ENCODE measurements around the gene MCF2L.

Gene MCF2L

GRCh38 chr13:112963641-112964040, 5.4 kb upstream of the MCF2L start:
- no peak for DNase-seq (ENCODE audit: low read depth)
- no peak overlapping the region for H3K4me3 ChIP-seq (ENCODE audit: low read depth, low read length)
- no peak for TF ChIP-seq CTCF (conservative IDR thresholded peaks at IDR 0.05; ENCODE audit: low read depth, low read length)

GRCh38 chr13:112964971-112965492, 4.0 kb upstream of the MCF2L start:
- no peak for TF ChIP-seq CTCF (conservative IDR thresholded peaks at IDR 0.05; ENCODE audit: low read depth, low read length)
- H3K4me3 ChIP-seq (ENCODE audit: low read depth, low read length): no peak overlapping the region
- DNase-seq (ENCODE audit: low read depth): no peak

- H3K4me3 ChIP-seq (ENCODE audit: low read depth, low read length): no peak overlapping the region
- no peak for TF ChIP-seq CTCF (conservative IDR thresholded peaks at IDR 0.05; ENCODE audit: low read depth, low read length)
- no peak for DNase-seq (ENCODE audit: low read depth)
Measured at GRCh38 chr13:112965573-112966115, 3.4 kb upstream of the MCF2L start.

- H3K4me3 ChIP-seq (ENCODE audit: low read depth, low read length): no peak overlapping the region
- no peak for DNase-seq (ENCODE audit: low read depth)
- no peak for TF ChIP-seq CTCF (conservative IDR thresholded peaks at IDR 0.05; ENCODE audit: low read depth, low read length)
Measured at GRCh38 chr13:112966776-112967175, 2.2 kb upstream of the MCF2L start.

- TF ChIP-seq CTCF (conservative IDR thresholded peaks at IDR 0.05; ENCODE audit: low read depth, low read length): no peak
- no peak overlapping the region for H3K4me3 ChIP-seq (ENCODE audit: low read depth, low read length)
- DNase-seq (ENCODE audit: low read depth): no peak
Measured at GRCh38 chr13:112967686-112968379, 1.2 kb upstream of the MCF2L start.

- no peak overlapping the region for H3K4me3 ChIP-seq (ENCODE audit: low read depth, low read length)
- TF ChIP-seq CTCF (conservative IDR thresholded peaks at IDR 0.05; ENCODE audit: low read depth, low read length): no peak
- no peak for DNase-seq (ENCODE audit: low read depth)
Measured at GRCh38 chr13:112968380-112968909, 569 bp upstream of the MCF2L start.
